ENCODE data around the gene SMG9.

SMG9 gene

DNA sequence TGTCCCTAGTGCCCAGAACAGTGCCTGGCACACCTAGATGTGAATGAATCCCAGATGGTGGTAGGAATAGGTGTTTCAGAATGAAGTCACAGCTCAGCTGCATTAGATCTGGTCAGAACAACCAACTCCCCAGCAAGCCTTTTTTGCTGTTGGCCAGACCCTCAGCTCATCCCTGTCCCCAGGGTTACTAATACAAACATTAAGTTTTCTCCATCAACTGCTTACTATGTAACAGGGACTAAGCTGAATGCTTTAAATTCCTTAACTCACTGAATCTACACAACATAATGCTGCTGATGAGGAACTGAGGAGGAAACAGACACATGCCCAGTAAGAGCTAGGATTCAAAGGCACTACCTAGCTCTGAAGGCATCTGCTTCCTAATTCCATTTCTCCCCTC is 18.8 kb downstream of the SMG9 start:
- H3K27me3 Mint-ChIP-seq: no peaks in the 10 kb centered on the region
- H3K36me3 Mint-ChIP-seq: peaks cover 53% of the 10 kb centered on the region
- peaks cover 3% of the 10 kb centered on the region for H3K4me1 Mint-ChIP-seq
- H3K27ac Mint-ChIP-seq: no peak overlapping the region
- DNase-seq (ENCODE audit: low spot score in 2 of 2) (no peak), ATAC-seq (ENCODE audit: low read depth) (no peak)
- H3K9me3 Mint-ChIP-seq: no peaks in the 10 kb centered on the region
- H3K4me3 Mint-ChIP-seq: no peak overlapping the region

- Mint-ChIP-seq H3K4me3 (no peak overlapping the region), H3K9me3 (no peaks in the 10 kb centered on the region), H3K27me3 (no peaks in the 10 kb centered on the region), H3K36me3 (peaks cover 52% of the 10 kb centered on the region), H3K4me1 (peaks cover 3% of the 10 kb centered on the region), H3K27ac (no peak overlapping the region)
- ATAC-seq (ENCODE audit: low read depth) (no peak), DNase-seq (ENCODE audit: low spot score in 2 of 2) (no peak)
These were observed 19.7 kb downstream of the SMG9 start for GRCh38 chr19:43735013-43735412.

- DNase-seq (ENCODE audit: low spot score in 2 of 2): no peak
- Mint-ChIP-seq H3K4me1 (peaks cover 10% of the 10 kb centered on the region), H3K27me3 (no peaks in the 10 kb centered on the region), H3K27ac (no peak overlapping the region), H3K4me3 (no peak overlapping the region), H3K36me3 (peaks cover 50% of the 10 kb centered on the region), H3K9me3 (no peaks in the 10 kb centered on the region)
- no peak for ATAC-seq (ENCODE audit: low read depth)
These were observed 22.9 kb downstream of the SMG9 start for GRCh38 chr19:43731846-43732245.

- H3K4me3 Mint-ChIP-seq: no peak overlapping the region
- ATAC-seq (ENCODE audit: low read depth) (no peak), DNase-seq (ENCODE audit: low spot score in 2 of 2) (no peak)
- peaks cover 10% of the 10 kb centered on the region for H3K4me1 Mint-ChIP-seq
- H3K27me3 Mint-ChIP-seq: no peaks in the 10 kb centered on the region
- no peak overlapping the region for H3K27ac Mint-ChIP-seq
- peaks cover 45% of the 10 kb centered on the region for H3K36me3 Mint-ChIP-seq
- no peaks in the 10 kb centered on the region for H3K9me3 Mint-ChIP-seq
These were observed 23.4 kb downstream of the SMG9 start for GRCh38 chr19:43731346-43731745.

DNA sequence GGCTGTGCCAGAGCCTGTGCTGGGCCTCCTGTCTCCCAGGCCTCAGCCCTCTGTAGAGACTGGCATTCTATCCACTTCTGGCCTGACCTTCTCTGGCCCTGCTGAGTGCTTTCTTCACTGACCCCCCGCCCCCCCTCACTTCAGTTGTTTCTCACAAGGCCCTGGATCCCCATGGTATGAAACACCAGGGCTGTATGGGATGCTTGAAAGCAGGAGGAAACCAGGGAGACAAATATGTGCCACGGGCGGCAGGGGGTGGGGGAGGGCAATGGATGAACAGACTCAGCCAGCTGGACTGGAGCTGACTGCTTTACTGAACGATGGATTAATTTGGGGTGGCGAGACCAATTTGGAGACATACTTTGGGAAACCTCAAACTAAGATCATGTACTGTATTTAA is 24.8 kb downstream of the SMG9 start:
- Mint-ChIP-seq H3K27ac (no peak overlapping the region), H3K36me3 (peaks cover 38% of the 10 kb centered on the region), H3K4me1 (peaks cover 19% of the 10 kb centered on the region), H3K4me3 (no peak overlapping the region), H3K9me3 (no peaks in the 10 kb centered on the region), H3K27me3 (no peaks in the 10 kb centered on the region)
- DNase-seq (ENCODE audit: low spot score in 2 of 2) (no peak), ATAC-seq (ENCODE audit: low read depth) (no peak)

GRCh38 chr19:43727593-43727853 is 27.2 kb downstream of the SMG9 start:
- Mint-ChIP-seq H3K4me3 (no peak overlapping the region), H3K27ac (no peak overlapping the region), H3K4me1 (peaks cover 22% of the 10 kb centered on the region), H3K27me3 (no peaks in the 10 kb centered on the region), H3K36me3 (peaks cover 27% of the 10 kb centered on the region), H3K9me3 (no peaks in the 10 kb centered on the region)
- ATAC-seq (ENCODE audit: low read depth) (no peak), DNase-seq (ENCODE audit: low spot score in 2 of 2) (no peak)

DNA sequence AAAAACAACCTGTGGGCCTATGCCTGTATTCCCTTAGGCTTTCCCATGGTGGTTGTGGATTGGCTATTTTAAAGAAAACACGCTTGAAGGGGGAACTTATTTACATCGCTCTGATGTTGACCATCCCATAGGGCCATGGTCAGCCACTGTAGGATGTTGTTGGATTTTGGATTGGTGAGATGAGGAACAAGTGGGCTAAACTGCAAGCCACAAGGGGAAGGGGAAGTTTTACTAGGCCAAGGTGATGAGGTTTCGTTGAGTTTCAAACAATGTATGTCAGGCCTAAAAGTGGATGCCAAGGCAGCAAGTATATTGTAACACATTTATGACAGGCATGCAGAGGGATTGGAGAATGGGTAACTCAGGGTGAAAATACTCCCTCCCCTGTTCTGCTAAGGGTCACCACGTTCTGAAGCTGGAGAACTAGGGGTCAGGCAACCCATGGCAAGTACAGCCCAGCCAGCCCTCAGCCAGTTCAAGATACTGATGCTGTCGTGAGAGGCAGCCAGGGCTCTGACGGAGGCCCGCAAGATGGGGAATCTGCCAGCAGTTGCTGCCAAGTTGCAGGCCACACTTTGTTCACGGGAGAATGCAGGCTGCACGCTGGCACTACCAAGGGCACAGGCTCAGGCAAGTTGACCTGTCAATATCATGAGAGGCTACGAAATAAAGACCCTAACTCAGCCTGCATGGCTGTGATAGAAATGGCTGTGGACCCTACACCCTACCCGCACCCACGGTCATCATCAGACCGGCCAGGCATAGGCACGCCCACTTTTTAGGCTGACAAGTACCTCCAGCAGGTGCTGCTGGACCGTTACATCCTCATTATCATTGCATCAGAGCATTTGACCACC is 27.8 kb downstream of the SMG9 start:
- Mint-ChIP-seq H3K4me1 (peaks cover 22% of the 10 kb centered on the region), H3K4me3 (no peak overlapping the region), H3K27me3 (no peaks in the 10 kb centered on the region), H3K36me3 (peaks cover 22% of the 10 kb centered on the region), H3K27ac (peak overlapping the region; percentile 43), H3K9me3 (no peaks in the 10 kb centered on the region)
- DNase-seq (ENCODE audit: low spot score in 2 of 2) (no peak), ATAC-seq (ENCODE audit: low read depth) (no peak)

- no peak overlapping the region for H3K4me3 Mint-ChIP-seq
- H3K27ac Mint-ChIP-seq: peak overlapping the region; percentile 53
- H3K27me3 Mint-ChIP-seq: peaks cover 1% of the 10 kb centered on the region
- peaks cover 20% of the 10 kb centered on the region for H3K36me3 Mint-ChIP-seq
- peak; percentile 92 for ATAC-seq (ENCODE audit: low read depth)
- peak in 1 of 2 donors; percentile 20 for DNase-seq (ENCODE audit: low spot score in 2 of 2)
- H3K9me3 Mint-ChIP-seq: no peaks in the 10 kb centered on the region
- H3K4me1 Mint-ChIP-seq: peaks cover 22% of the 10 kb centered on the region
These were observed 29.3 kb downstream of the SMG9 start for GRCh38 chr19:43725468-43725867.

GRCh38 chr19:43724896-43725295 is 29.9 kb downstream of the SMG9 start:
- H3K36me3 Mint-ChIP-seq: peaks cover 17% of the 10 kb centered on the region
- no peak for ATAC-seq (ENCODE audit: low read depth)
- peaks cover 22% of the 10 kb centered on the region for H3K4me1 Mint-ChIP-seq
- H3K4me3 Mint-ChIP-seq: no peak overlapping the region
- no peak overlapping the region for H3K27ac Mint-ChIP-seq
- no peak for DNase-seq (ENCODE audit: low spot score in 2 of 2)
- no peaks in the 10 kb centered on the region for H3K9me3 Mint-ChIP-seq
- peaks cover 1% of the 10 kb centered on the region for H3K27me3 Mint-ChIP-seq

DNA sequence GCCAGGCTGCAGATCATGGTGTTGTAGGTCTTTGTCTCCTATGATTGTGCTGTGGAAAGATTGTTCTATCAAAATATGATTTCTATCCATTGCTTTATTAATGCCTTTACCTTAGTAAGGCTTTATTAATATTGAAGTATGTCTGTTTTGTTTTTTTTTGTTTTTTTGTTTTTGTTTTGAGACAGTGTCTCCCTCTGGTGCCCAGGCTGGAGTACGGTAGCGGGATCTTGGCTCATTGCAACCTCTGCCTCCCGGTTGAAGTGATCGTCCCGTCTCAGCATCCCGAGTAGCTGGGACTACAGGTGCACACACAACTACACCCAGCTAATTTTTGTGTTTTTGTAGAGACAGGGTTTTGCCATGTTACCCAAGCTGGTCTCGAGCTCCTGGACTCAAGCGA is 31.2 kb downstream of the SMG9 start:
- peaks cover 1% of the 10 kb centered on the region for H3K27me3 Mint-ChIP-seq
- H3K9me3 Mint-ChIP-seq: no peaks in the 10 kb centered on the region
- no peak for DNase-seq (ENCODE audit: low spot score in 2 of 2)
- H3K4me1 Mint-ChIP-seq: peaks cover 20% of the 10 kb centered on the region
- no peak overlapping the region for H3K27ac Mint-ChIP-seq
- ATAC-seq (ENCODE audit: low read depth): no peak
- H3K4me3 Mint-ChIP-seq: no peak overlapping the region
- H3K36me3 Mint-ChIP-seq: peaks cover 7% of the 10 kb centered on the region

DNA sequence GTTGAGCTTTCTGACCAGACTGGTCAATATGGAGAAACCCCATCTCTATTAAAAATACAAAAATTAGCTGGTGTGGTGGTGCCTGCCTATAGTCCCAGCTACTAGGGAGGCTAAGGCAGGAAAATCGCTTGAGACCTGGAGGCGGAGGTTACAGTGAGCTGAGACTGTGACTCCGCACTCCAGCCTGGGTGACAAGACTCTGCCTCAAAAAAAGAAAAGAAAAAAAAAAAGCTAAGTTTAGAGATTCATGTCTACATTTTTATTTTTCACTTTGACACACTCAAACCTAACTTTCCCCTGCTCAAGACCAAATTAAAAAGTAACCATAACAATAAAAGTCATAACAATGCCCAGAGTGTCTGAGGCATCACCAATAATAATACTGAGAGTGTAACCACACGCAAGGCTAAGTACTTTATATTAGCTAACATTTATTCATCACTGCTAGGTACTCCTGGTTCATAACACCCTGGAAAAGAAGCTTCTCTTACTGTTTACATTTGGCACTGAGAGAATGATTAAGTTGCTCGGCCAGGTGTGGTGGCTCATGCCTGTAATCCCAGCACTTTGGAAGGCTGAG is 33.2 kb downstream of the SMG9 start:
- ATAC-seq (ENCODE audit: low read depth) (no peak), DNase-seq (ENCODE audit: low spot score in 2 of 2) (no peak)
- H3K4me3 Mint-ChIP-seq: no peak overlapping the region
- no peaks in the 10 kb centered on the region for H3K9me3 Mint-ChIP-seq
- no peaks in the 10 kb centered on the region for H3K36me3 Mint-ChIP-seq
- peaks cover 12% of the 10 kb centered on the region for H3K4me1 Mint-ChIP-seq
- H3K27me3 Mint-ChIP-seq: peaks cover 3% of the 10 kb centered on the region
- H3K27ac Mint-ChIP-seq: no peak overlapping the region

DNA sequence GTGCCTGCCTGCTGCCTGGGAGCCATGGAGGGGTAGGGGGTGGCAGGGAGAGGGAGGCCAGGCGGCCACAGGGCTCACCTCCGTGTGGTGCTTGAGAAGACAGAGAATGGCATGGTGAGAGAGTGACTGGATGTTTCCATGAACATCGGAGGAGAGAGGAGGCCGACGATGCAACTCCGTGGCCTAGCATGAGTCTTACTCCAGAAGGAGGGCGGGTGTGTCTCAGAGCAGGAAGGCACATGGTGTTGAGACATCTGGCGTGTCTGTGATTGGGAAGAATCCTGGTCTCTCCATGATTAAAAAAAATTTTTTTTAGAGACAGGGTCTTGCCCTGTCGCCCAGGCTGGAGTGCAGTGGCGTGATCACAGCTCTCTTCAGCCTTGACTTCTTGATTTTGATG is 33.8 kb downstream of the SMG9 start:
- H3K27ac Mint-ChIP-seq: no peak overlapping the region
- no peaks in the 10 kb centered on the region for H3K36me3 Mint-ChIP-seq

DNA sequence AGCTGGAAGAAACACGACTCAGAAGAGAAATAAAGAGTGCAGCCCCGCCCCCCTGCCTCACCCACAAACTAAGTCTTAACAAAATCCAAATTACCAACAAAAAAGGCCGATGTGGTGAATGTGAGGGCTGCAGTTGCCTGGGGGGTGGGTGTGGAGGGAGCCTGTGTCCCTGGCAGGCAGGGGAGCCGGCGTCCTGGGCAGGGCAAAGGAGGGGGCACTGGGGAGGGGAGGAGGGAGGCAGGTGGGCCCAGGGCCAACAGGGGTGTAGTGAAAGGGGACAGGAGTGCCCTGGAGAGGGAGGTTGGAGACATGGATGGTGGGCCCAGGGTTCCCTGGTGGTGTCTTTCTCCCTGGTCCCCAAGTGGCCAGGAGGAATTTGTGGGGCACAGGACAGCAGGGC is 34.8 kb downstream of the SMG9 start:
- ATAC-seq (ENCODE audit: low read depth) (no peak), DNase-seq (ENCODE audit: low spot score in 2 of 2) (no peak)
- peaks cover 3% of the 10 kb centered on the region for H3K27me3 Mint-ChIP-seq
- no peak overlapping the region for H3K27ac Mint-ChIP-seq
- H3K9me3 Mint-ChIP-seq: no peaks in the 10 kb centered on the region
- no peaks in the 10 kb centered on the region for H3K36me3 Mint-ChIP-seq
- peaks cover 3% of the 10 kb centered on the region for H3K4me1 Mint-ChIP-seq
- H3K4me3 Mint-ChIP-seq: no peak overlapping the region

More for the DNA sequence above, 33.8 kb downstream of the SMG9 start:
- peaks cover 3% of the 10 kb centered on the region for H3K27me3 Mint-ChIP-seq
- H3K9me3 Mint-ChIP-seq: no peaks in the 10 kb centered on the region
- H3K4me1 Mint-ChIP-seq: peaks cover 12% of the 10 kb centered on the region
- no peak for DNase-seq (ENCODE audit: low spot score in 2 of 2)
- H3K4me3 Mint-ChIP-seq: no peak overlapping the region
- ATAC-seq (ENCODE audit: low read depth): no peak

GRCh38 chr19:43719378-43719868 is 35.3 kb downstream of the SMG9 start:
- no peaks in the 10 kb centered on the region for H3K36me3 Mint-ChIP-seq

More at GRCh38 chr19:43719378-43719868, 35.3 kb downstream of the SMG9 start:
- no peaks in the 10 kb centered on the region for H3K9me3 Mint-ChIP-seq
- no peak overlapping the region for H3K4me3 Mint-ChIP-seq
- ATAC-seq (ENCODE audit: low read depth) (no peak), DNase-seq (ENCODE audit: low spot score in 2 of 2) (no peak)
- no peak overlapping the region for H3K27ac Mint-ChIP-seq
- no peaks in the 10 kb centered on the region for H3K4me1 Mint-ChIP-seq
- peaks cover 6% of the 10 kb centered on the region for H3K27me3 Mint-ChIP-seq
